Measurements from ENCODE around the gene C11orf71.

The C11orf71 gene

GRCh38 chr11:114399490-114400215, 658 bp downstream of the C11orf71 start:
- DNase-seq (ENCODE audit: low read depth in 2 of 2) = no peak

GRCh38 chr11:114398303-114398920, 1.9 kb downstream of the C11orf71 start:
- no peak for DNase-seq (ENCODE audit: low read depth in 2 of 2)

- no peak for DNase-seq (ENCODE audit: low read depth in 2 of 2)
Observed at GRCh38 chr11:114397349-114397982, 2.8 kb downstream of the C11orf71 start.

- DNase-seq (ENCODE audit: low read depth in 2 of 2) = no peak
Observed at GRCh38 chr11:114396916-114397315, 3.4 kb downstream of the C11orf71 start.

GRCh38 chr11:114395736-114396135, 4.6 kb downstream of the C11orf71 start:
- no peak for DNase-seq (ENCODE audit: low read depth in 2 of 2)

- DNase-seq (ENCODE audit: low read depth in 2 of 2) = no peak
Observed at GRCh38 chr11:114392735-114393667, 7.3 kb downstream of the C11orf71 start.

- DNase-seq (ENCODE audit: low read depth in 2 of 2) = no peak
Observed at GRCh38 chr11:114386545-114386944, 13.8 kb downstream of the C11orf71 start.

GRCh38 chr11:114386131-114386530, 14.2 kb downstream of the C11orf71 start:
- no peak for DNase-seq (ENCODE audit: low read depth in 2 of 2)

GRCh38 chr11:114384487-114384886, 15.8 kb downstream of the C11orf71 start:
- no peak for DNase-seq (ENCODE audit: low read depth in 2 of 2)

- no peak for DNase-seq (ENCODE audit: low read depth in 2 of 2)
Observed at GRCh38 chr11:114382509-114382908, 17.8 kb downstream of the C11orf71 start.

GRCh38 chr11:114379394-114380069, 20.8 kb downstream of the C11orf71 start:
- DNase-seq (ENCODE audit: low read depth in 2 of 2) = no peak

- no peak for DNase-seq (ENCODE audit: low read depth in 2 of 2)
Observed at GRCh38 chr11:114377612-114378267, 22.6 kb downstream of the C11orf71 start.

GRCh38 chr11:114375052-114375451, 25.3 kb downstream of the C11orf71 start:
- DNase-seq (ENCODE audit: low read depth in 2 of 2) = no peak

GRCh38 chr11:114368918-114369680, 31.2 kb downstream of the C11orf71 start:
- no peak for DNase-seq (ENCODE audit: low read depth in 2 of 2)

- no peak for DNase-seq (ENCODE audit: low read depth in 2 of 2)
Observed at GRCh38 chr11:114367244-114367957, 32.9 kb downstream of the C11orf71 start.

- DNase-seq (ENCODE audit: low read depth in 2 of 2) = no peak
Observed at GRCh38 chr11:114366331-114367243, 33.7 kb downstream of the C11orf71 start.

- DNase-seq (ENCODE audit: low read depth in 2 of 2) = no peak
Observed at GRCh38 chr11:114362958-114363357, 37.4 kb downstream of the C11orf71 start.

- no peak for DNase-seq (ENCODE audit: low read depth in 2 of 2)
Observed at GRCh38 chr11:114362326-114362725, 38.0 kb downstream of the C11orf71 start.
